GM18951 (cell line): ENCODE results near the gene NFE2L3.
"Not testable (repeated sequence)": the region's sequence is repeated elsewhere in the genome, so short reads cannot be mapped to it uniquely, and the experiment has no call there.

Experiments used
- POLR2A ChIP-seq: IDR thresholded peaks from 4 replicates; pipeline ENCODE4 v1.6.1; 2011; ENCODE audit warnings: mild to moderate bottlenecking; ENCODE audit not compliant: insufficient read length, insufficient read depth; ENCODE audit errors: extremely low read depth
- in situ Hi-C: fragments of 300-500 bp; cut with MboI; formaldehyde crosslinking; loops from one replicate; pipeline ENCODE4 v1.12.0; 2022; ENCODE audit warnings: low sequenced_read_pairs, mixed read lengths, inconsistent platforms; ENCODE audit not compliant: unreplicated experiment

NFE2L3 gene

DNA sequence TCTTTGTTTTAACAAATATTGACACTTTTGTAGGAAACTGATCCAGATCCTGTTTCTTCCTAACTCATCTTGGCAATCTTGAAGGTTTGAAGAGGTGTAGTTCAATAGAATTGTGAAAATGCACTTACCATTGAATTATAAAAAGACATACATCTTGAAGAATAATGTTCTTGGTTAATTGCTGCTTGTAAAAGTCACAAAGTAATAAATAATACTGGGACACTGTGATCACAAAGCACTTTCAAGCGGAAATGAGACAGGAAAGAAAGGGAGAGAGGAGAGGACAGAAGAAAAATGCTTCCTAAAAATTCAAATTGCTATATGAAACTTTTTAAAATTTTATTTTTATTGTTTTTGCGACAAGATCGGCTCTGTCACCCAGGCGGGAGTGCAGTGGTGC lies 15.2 kb upstream of the NFE2L3 start:
- no peak for TF ChIP-seq POLR2A
- in situ Hi-C loops: no loop called here

DNA sequence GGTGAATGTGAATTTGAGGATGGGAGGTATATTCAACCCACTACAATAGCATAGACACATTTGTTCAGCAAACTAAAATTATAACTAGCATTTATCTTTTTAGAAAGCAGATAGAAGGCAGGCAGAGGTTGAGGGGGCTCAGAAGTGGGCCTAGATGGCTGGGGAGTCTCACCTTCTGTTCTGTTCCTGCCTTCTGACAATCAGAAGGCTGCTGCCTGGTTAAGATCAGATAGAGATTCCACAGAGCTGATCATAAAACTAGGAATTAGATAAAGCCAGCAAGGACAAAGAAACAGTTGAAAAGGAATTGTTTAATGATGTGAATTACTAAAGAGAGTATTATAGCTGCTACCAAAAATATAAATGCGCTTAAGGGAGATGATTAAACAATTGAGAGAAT lies 11.6 kb upstream of the NFE2L3 start:
- no peak for TF ChIP-seq POLR2A
- in situ Hi-C loops: no loop called here

DNA sequence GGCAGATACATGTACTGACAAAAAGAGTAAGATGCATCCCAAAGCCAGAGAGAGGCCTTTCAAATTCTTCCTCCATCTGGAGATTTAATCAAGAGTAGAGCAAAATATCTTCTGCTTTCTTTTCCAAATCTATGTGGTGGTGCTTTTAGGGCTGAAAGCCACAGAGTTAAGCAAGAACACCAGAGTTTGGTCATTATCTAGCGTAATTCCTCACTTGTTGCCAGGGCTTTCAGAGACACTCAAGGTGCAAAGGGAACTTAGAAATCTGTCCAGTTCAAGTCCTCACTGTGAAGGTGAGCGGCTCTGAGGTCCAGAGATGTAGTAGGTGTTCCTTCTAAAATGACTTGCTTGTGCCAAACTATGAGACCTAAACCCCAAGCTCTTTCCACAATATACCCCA lies 10.9 kb upstream of the NFE2L3 start:
- in situ Hi-C loops: no loop called here
- TF ChIP-seq POLR2A: no peak

DNA sequence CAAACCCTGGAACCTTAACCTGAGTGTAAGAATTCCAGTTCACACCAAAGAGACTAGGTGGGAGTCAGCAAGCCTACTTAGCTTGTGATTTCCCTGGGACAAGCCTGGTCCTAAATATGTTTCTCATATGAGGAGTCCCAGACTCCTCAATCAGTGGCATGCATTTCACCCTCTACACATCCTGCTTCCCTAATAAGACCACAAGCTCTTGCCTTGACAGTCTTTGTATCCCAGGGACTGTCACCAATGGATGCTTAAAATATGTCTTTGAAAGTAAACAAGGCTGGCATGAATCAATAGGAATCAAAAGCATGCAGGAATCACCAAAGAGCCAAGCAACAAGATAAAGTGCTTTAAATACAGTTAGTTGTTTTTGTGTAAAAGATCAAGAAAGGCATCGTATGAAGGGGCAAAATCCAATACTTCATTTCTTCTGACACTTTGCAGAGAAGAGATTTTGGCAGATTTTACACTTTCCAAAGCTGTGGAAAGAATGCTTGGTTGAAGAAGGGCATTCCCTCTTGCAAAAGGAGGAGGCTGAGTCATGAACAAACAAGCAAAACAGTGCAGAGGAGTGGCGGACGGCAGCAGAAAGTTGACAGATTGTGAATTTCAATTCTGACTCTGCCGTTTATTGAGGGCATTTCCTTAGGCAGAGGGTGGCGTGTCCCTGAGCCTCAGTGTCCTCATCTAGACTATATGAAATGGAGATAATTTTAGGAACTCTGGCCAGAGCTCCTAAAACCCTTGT lies 8.5 kb upstream of the NFE2L3 start:
- in situ Hi-C loops: no loop called here
- no peak for TF ChIP-seq POLR2A

DNA sequence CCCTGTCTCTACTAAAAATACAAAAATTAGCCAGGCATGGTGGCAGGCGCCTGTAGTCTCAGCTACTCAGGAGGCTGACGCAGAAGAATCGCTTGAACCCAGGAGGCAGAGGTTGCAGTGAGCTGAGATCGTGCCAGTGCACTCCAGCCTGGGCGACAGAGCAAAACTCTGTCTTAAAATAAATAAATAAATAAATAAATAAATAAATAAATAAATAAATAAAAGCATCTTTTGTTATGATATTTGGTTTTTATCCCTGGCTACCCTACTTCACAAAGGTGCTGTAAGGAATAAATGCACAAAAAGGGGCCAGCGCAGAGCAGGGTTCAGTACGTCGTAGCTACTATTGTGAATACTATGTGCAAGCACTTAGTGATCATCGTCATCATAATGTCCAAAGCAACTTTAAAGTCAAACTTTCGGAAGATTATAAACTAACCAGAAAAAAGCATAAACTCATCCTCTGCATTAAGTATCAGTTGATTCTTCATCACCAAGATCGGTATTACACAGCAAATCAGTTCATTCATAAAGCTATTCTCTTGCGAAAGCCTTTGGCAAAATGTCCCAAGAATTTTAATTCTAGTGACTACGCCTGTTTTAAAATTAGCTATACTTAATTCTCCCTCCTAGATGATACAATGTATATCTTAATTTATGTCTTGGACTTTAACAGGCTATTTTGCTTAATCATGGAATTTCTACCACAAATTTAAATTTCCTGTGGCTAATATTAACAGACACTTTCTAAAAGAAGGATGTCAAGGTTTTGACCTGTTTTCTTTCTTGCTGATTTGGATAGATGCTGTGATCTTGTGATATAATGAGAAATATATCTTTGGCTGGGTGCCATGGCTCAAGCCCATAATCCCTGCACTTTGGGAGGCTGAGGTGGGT lies 7.6 kb upstream of the NFE2L3 start:
- in situ Hi-C loops: no loop called here
- TF ChIP-seq POLR2A: no peak

DNA sequence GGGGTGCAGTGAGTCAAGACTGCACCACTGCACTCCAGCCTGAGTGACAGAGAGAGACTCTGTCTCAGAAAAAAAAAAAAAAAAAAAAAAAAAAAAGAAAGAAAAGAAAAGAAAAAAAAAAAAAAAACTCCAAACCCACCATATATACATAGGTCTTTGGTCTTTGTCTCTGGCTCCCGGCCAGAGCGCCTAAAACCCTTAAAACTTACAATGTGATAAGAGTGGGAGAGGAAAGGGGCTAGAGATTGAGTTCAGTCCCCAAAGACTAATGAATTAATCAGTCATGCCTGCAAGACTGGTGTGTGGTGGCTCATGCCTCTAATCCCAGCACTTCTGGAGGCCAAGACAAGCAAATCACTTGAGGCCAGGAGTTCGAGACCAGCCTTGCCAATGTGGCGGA lies 6.8 kb upstream of the NFE2L3 start:
- in situ Hi-C loops: no loop called here
- no peak for TF ChIP-seq POLR2A

DNA sequence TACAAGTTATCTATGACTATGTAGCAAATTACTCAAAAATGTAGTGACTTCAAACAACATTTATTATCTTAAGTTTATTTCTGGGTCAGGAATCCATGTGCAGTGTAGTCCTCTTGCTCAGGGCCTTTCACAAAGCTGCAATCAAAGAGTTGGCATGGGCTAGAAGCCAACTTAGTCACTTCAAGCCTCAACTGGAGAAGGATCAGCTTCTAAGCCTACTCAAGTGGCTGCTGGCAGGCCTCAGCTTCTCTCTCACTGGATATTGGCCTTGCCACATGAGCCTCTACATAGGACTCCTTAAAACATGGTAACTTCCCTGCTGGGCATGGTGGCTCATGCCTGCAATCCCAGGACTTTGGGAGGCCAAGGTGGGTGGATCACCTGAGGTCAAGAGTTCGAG lies 5.0 kb upstream of the NFE2L3 start:
- in situ Hi-C loops: no loop called here
- TF ChIP-seq POLR2A: no peak

DNA sequence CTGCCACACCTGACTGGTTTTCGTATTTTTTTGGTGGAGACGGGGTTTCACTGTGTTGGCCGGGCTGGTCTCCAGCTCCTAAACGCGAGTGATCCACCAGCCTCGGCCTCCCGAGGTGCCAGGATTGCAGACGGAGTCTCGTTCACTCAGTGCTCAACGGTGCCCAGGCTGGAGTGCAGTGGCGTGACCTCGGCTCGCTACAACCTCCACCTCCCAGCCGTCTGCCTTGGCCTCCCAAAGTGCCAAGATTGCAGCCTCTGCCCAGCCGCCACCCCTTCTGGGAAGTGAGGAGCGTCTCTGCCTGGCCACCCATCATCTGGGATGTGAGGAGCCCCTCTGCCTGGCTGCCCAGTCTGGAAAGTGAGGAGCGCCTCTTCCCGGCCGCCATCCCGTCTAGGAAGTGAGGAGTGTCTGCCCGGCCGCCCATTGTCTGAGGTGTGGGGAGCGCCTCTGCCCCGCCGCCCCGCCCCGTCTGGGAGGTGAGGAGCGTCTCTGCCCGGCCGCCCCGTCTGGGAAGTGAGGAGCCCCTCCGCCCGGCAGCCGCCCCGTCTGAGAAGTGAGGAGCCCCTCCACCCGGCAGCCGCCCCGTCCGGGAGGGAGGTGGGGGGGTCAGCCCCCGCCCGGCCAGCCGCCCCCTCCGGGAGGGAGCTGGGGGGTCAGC lies 4.2 kb upstream of the NFE2L3 start:
- in situ Hi-C loops: not testable (repeated sequence)

DNA sequence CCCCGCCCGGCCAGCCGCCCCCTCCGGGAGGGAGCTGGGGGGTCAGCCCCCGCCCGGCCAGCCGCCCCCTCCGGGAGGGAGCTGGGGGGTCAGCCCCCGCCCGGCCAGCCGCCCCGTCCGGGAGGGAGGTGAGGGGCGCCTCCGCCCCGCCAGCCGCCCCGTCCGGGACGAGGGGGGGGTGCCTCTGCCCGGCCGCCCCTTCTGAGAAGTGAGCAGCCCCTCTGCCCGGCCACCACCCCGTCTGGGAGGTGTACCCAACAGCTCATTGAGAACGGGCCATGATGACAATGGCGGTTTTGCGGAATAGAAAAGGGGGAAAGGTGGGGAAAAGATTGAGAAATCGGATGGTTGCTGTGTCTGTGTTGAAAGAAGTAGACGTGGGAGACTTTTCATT lies 3.7 kb upstream of the NFE2L3 start:
- in situ Hi-C loops: not testable (repeated sequence)

DNA sequence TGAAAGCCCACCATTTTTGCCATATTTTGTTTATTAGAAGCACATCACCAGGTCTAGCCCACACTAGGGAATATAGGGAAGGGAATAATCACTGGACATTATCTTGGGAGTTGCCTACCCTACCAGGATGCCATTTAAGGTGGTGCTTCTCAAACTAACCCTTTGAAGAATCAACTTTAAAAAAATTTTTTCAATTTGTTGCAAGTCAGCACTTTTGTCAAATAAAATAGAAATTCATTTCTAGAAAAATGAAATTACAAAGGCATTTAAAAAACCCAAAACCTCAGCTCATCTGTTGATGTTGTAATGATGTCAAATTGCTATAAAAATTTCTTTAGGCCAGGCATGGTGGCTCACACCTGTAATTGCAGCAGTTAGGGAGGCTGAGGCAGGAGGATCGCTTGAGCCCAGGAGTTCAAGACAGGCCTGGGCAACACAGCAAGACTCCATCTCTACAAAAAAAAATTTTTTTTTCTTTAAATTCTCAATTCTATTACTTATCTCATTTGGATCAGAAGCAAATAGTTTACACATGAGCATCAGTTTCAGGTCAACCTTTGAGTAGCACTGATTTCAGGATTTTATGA lies 2.5 kb upstream of the NFE2L3 start:
- in situ Hi-C loops: no loop called here

DNA sequence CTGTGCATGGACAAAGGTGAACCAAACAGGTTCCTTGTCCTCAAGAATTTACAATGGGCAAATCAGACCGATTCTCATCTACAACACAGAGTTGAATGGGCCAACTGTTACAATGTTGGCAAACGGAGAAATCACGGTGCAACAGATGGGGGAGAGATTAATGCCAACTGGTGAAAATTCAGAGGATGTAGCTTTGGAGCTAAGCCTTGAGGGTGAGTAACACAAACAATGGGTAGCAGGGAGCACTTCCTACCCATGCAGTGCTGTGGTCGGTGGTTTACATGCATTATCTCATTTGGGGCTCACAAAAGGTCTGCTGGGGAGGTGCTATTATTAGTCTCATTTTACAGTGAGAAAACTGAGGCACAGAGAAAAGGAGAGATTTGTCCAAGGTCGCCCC lies 902 bp upstream of the NFE2L3 start:
- TF ChIP-seq POLR2A: no peak
- in situ Hi-C loops: no loop called here

More for the DNA sequence above, 2.5 kb upstream of the NFE2L3 start:
- no peak for TF ChIP-seq POLR2A

DNA sequence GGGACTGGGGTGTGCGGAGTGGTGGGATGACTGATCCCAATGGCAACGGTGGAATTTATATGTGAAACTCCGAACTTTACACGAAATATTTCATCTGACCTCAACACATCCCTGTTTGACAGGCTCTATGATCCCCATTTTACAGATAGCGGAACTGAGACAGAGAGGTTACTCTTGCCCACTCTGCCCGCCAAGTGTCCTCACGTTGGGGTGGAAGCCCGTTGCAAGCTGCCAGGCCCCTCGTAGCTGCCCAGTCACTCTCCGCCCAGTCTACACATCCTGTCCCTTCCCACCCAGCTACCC lies 397 bp upstream of the NFE2L3 start:
- in situ Hi-C loops: no loop called here
- no peak for TF ChIP-seq POLR2A

DNA sequence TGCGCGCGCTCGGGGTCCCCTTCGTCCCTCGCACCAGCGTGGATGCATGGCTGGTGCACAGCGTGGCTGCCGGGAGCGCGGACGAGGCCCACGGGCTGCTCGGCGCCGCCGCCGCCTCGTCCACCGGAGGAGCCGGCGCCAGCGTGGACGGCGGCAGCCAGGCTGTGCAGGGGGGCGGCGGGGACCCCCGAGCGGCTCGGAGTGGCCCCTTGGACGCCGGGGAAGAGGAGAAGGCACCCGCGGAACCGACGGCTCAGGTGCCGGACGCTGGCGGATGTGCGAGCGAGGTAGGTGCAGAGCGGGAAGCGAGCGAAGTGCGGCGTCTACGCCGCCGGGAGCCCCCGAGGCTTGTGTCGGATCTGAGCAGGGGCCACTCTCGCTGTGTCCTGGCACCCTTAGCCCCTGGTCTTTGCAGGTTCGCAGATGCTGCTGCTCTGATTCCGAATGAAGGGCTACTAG lies 813 bp downstream of the NFE2L3 start:
- in situ Hi-C loops: not testable (repeated sequence)
